ENCODE results near the gene SMYD3.

DNA sequence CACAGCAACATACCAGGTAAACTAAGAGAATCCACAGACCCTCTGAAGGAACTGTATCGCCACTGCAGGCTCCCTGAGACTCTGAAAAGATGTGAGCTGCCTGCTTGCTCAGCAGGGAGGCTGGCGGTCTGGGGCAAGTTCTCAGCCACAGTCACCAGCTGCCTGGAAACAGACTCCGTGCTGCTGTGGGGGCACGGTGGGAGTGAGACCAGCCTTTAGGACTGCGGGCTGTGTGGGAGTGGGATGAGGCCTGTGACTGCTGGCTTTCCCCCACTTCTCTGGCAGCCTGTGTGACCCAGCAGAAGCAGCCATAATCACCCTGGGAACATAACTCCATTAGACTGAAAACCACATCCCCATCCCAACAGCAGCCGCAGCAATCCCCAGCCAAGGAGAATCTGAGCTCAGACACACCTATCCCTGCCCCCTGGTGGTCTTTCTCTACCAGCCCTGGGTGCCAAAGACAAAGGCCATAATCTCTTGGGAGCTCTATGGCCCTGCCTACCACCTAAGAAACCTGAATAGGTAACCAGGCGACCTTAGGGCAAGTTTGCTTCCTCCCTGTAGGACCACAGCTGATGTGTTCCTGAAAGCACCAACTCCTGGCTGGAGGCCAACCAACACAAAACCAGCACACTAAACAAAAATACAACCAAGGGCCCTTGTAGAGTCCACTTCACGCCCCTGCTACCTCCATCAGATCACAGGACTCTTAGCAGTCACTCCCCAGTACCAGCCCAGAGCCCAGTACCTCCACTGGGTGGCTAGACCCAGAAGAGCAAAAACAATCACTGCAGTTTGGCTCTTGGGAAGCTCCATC, 151.5 kb downstream of the SMYD3 start:
- TF ChIP-seq, protein P1, sequence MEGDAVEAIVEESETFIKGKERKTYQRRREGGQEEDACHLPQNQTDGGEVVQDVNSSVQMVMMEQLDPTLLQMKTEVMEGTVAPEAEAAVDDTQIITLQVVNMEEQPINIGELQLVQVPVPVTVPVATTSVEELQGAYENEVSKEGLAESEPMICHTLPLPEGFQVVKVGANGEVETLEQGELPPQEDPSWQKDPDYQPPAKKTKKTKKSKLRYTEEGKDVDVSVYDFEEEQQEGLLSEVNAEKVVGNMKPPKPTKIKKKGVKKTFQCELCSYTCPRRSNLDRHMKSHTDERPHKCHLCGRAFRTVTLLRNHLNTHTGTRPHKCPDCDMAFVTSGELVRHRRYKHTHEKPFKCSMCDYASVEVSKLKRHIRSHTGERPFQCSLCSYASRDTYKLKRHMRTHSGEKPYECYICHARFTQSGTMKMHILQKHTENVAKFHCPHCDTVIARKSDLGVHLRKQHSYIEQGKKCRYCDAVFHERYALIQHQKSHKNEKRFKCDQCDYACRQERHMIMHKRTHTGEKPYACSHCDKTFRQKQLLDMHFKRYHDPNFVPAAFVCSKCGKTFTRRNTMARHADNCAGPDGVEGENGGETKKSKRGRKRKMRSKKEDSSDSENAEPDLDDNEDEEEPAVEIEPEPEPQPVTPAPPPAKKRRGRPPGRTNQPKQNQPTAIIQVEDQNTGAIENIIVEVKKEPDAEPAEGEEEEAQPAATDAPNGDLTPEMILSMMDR (IDR thresholded peaks at IDR 0.05): no peak
- TF ChIP-seq POLR2A (IDR thresholded peaks at IDR 0.05): no peak
